Choroid plexus epithelial cell (primary cell): ENCODE data around the gene YAE1.
"Not testable (repeated sequence)": the region's sequence is repeated elsewhere in the genome, so short reads cannot be mapped to it uniquely, and the experiment has no call there.

Experiments used
- DNase-seq: peaks from one replicate; pipeline ENCODE4 v3.0.0-alpha.2; 2010; ENCODE audit warnings: low read depth
- H3K4me3 ChIP-seq: 2 replicates; pipeline ENCODE4 v1.5.1; 2011; ENCODE audit warnings: low read depth, mild to moderate bottlenecking, control low read depth, low read length, moderate library complexity
- TF ChIP-seq, protein P1 (sequence below): conservative IDR thresholded peaks from 2 replicates; pipeline ENCODE4 v1.5.1; 2011; ENCODE audit warnings: low read depth, mild to moderate bottlenecking, control low read depth, inconsistent platforms, low read length, moderate library complexity

Gene YAE1

DNA sequence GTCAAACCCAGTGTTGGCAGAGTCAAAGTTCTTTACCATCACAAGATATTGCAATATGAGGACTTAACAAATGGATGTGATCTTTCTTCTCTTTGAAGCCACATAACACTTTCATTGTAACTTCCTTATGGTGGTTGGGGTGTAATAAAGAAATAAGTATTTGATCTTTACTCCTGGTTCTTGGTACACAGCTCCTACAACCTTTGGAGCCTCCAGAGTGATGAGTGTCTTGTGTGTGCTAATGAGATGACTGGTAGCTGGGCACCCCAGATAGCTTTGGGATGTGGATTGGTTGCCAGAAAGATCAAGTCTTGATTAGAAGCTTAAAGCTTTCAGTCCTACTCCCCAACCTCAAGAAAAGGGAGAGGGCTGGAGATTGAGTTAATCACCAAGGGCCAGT is 31.1 kb upstream of the YAE1 start:
- TF ChIP-seq, protein P1, sequence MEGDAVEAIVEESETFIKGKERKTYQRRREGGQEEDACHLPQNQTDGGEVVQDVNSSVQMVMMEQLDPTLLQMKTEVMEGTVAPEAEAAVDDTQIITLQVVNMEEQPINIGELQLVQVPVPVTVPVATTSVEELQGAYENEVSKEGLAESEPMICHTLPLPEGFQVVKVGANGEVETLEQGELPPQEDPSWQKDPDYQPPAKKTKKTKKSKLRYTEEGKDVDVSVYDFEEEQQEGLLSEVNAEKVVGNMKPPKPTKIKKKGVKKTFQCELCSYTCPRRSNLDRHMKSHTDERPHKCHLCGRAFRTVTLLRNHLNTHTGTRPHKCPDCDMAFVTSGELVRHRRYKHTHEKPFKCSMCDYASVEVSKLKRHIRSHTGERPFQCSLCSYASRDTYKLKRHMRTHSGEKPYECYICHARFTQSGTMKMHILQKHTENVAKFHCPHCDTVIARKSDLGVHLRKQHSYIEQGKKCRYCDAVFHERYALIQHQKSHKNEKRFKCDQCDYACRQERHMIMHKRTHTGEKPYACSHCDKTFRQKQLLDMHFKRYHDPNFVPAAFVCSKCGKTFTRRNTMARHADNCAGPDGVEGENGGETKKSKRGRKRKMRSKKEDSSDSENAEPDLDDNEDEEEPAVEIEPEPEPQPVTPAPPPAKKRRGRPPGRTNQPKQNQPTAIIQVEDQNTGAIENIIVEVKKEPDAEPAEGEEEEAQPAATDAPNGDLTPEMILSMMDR = no peak
- no peak for DNase-seq
- H3K4me3 ChIP-seq = no peak overlapping the region

DNA sequence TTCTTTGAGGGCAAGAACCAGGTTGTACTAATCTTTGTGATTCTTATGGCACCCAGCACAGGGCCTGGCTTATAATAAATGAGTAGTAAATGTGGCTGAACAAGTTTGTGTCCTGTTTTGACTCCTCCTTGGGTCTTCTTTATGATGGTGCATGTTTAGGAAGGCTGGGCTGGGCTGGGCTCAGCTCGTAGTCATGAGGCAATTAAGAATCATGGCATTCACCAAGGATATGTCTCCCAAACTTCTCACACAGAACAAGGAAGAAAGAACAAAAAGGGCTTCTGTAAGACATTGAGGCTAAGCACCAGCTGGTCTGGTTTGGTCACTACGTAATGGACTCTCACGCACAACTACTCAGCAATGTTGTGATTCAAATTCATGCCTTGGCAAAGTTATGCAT is 30.5 kb upstream of the YAE1 start:
- TF ChIP-seq, protein P1 = no peak
- DNase-seq = no peak
- H3K4me3 ChIP-seq = no peak overlapping the region

GRCh38 chr7:39536951-39537350 is 29.3 kb upstream of the YAE1 start:
- TF ChIP-seq, protein P1 = no peak
- no peak for DNase-seq
- no peak overlapping the region for H3K4me3 ChIP-seq

- TF ChIP-seq, protein P1 = no peak
- H3K4me3 ChIP-seq = no peak overlapping the region
- no peak for DNase-seq
These were observed 26.4 kb upstream of the YAE1 start for GRCh38 chr7:39539816-39540215.

- TF ChIP-seq, protein P1 = no peak
- DNase-seq = no peak
- H3K4me3 ChIP-seq = no peak overlapping the region
These were observed 25.9 kb upstream of the YAE1 start for GRCh38 chr7:39540320-39540719.

- H3K4me3 ChIP-seq = no peak overlapping the region
- DNase-seq = no peak
- TF ChIP-seq, protein P1 = no peak
These were observed 24.7 kb upstream of the YAE1 start for GRCh38 chr7:39541511-39541910.

- DNase-seq, H3K4me3 ChIP-seq: not testable (repeated sequence)
These were observed 21.4 kb upstream of the YAE1 start for GRCh38 chr7:39544774-39545173.

- no peak overlapping the region for H3K4me3 ChIP-seq
- TF ChIP-seq, protein P1 = no peak
- no peak for DNase-seq
These were observed 18.9 kb upstream of the YAE1 start for GRCh38 chr7:39547336-39547735.
